ENCODE measurements around the gene RAX.

The RAX gene

GRCh38 chr18:59272891-59273758, at the start of gene RAX:
RAX (minus strand) TSS chr18:59273454; CDS start chr18:59273206, 248 bp downstream.
- no peak for DNase-seq

DNA sequence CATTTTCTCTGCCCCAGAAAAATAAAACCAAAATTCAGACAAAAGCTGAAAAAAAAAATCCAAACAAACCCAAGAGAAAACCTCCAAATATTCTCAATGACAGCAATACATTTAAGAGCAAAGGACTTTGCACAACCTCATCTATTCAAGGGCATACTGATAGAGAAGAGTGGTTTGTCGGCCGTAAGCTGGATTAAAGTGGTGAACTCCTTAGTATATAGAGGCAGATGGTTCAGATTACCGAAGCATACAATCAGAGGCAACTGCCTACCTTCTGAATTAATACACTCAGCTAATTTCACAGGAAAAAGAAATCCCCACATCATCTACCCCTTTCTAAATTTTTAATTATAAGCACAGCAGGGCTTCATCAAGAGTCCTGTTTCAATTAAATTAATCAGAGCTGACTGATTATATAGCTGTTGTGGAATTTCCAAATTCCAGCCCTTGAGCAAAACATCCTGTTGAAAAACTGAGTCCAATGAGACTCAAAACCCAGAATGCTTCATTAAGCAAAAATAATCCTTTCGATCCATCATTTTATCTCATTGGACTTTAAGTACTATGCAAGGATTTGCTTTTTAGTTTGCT, 45.3 kb upstream of the RAX start, which contains the start of gene CPLX4:
TSS of gene CPLX4 (minus strand) at position 190 of the 591 bp plus-strand sequence. CDS start at position 3, 187 bp downstream.
- no peak for DNase-seq

DNA sequence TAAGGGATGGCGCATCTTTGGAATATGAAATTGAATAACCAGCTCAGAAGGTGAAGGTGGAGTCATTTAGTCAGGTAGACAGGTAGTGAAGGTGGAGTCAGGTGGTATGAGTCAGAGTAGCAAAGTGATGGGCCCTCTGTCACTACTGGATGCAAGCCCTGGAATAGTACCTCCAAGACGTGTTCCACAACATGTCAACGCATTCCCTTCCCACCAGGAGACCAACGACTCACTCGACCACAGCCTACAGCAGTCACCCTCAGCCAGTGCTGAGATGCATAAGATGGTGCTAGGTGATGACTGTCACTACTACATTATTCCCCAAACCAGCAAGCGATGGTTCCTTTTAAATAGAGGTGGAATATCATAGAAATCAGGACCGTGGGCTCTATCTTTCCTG, 38.4 kb upstream of the RAX start:
- no peak for DNase-seq

GRCh38 chr18:59308938-59309260, 35.6 kb upstream of the RAX start:
- no peak for DNase-seq

DNA sequence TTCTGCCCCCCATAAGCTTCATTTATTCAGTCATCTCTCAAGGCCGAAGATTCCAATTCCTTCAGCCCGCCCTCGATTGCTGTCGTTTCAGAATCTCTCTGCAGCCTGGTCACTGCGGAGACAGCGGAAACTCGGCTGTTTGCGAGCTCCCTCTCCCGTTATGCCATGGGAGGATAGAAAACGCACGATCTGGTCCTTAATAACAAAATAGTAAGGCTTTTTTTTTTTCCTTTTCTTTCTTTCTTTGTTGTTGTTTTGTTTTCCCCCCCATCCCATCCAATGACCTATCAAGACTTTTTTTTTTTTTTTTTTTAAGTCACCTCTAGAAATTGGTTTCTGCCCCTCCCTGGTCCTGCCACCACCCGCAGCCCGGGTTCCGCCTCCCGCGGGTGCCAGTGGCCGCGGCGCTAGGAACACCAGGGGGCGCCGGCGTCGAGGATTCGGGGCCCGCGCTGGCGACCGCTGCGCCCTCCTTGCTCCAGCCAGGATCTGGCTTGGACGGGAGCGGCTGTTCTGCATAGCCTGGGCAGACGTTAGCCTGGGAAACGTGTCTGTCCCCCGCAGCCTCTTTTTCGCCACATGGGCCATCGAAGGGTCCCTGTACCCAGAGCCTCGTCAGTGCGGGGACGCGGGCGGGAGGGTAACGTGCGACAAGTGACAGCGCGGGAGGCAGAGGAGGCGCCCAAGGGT, 35.1 kb upstream of the RAX start:
- peak; percentile 67 for DNase-seq

DNA sequence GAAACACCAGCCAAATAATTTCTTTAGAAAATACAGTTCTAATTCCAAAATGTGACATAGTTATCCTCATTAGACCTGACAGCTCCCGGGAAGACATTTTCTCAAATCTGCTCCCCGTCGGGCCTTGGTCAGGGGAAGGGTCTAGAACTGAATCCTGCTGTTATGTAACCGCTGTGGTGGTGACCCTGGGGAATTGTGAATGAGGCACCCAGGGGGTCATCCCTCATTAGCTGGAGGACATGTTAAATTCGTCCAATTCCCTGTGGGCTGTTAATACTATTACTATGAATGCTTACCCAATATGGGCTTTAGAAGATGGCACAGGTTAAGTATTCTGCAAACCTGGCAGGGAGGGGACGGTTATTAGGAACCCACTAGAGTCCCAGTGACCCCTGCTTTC, 33.4 kb upstream of the RAX start:
- no peak for DNase-seq

DNA sequence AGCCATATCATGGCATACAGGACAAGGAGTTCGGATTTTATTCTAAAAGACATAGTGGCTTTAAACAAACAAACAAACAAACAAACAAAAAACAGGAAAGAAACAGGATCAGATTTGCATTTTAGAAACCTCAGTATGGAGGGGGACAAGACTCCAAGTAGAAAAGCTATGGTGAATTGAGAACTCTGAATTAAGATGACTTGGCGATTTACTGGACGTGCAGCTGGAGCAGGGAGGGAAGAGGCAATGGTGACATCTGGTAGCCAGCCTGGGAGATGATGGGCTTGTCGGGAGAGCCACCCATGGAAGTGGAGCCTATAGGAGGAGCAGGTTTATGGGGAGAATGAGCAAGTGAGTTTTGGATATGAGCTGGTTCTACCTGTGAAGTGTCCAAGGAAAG, 32.0 kb upstream of the RAX start:
- DNase-seq = no peak

GRCh38 chr18:59303656-59304195, 30.5 kb upstream of the RAX start:
- no peak for DNase-seq

GRCh38 chr18:59303006-59303405, 29.8 kb upstream of the RAX start:
- no peak for DNase-seq

GRCh38 chr18:59301929-59302328, 28.7 kb upstream of the RAX start:
- no peak for DNase-seq

DNA sequence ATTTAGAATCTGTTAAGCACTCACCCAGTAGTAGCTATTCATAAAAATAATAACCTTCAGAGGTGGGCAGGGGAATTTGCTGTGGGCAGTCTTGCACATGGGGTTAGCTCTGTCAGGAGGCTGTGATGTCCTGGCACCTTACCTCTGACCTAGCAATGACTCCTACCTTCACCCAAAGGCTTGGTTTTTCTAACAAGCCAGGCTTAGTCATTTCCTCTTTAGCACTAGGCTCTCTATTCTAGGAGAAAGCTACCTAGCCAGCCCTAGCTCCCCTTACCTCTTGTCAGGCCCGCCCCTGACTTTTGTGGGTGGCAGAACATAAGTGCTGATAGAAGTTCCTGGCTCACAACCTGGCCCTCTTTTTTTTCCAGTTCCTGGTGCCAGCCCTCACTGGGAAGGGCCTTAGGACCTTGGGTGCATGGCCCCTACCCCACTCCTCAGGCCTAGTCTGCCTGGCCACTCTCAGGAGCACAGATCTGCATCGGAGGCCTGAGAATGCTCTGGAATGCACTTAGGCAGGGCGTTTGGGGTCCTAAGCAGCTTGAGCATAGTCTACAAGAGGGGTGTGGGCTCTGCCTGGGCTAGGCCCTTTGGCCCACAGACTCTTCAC, 27.5 kb upstream of the RAX start:
- no peak for DNase-seq

DNA sequence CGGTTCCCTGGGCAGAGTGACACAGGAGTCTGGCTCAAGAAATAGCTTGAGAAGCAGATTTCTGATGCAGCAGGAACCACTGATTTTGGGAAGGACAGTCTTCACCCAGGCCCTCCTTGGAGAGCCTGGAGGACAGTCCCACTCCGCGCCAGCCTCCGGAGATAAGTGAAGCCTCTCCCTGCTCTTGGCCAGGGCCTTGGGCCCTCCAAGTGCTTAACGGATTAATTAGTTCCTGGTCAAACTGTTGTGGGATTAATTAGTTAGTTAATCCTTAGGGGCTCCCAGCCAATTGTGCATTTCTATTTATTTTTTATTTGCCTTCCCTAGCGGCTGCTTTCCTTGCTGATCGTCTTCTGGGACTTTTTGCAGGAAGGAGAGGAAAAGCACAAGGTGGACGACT, 25.6 kb upstream of the RAX start:
- DNase-seq = no peak

GRCh38 chr18:59293317-59293716, 20.1 kb upstream of the RAX start:
- no peak for DNase-seq

DNA sequence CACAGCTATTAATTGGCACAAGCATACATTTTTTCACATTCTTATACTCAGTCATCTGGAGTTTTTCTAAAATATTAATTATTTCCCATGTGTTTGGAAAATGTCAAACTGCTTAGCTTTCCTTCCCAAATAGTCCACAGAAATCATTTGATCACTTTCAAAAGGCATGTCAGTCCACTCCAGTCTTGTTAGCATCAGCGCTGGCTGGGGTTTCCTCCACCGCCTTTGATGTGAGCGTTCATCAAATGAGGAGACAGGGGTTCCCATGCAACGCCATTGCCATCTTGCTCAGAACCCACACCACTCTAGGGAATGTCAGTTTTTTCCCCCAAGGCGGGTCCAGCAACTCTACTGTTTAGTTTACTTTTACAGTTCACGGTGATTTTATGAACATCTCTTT, 13.1 kb upstream of the RAX start:
- DNase-seq = no peak

DNA sequence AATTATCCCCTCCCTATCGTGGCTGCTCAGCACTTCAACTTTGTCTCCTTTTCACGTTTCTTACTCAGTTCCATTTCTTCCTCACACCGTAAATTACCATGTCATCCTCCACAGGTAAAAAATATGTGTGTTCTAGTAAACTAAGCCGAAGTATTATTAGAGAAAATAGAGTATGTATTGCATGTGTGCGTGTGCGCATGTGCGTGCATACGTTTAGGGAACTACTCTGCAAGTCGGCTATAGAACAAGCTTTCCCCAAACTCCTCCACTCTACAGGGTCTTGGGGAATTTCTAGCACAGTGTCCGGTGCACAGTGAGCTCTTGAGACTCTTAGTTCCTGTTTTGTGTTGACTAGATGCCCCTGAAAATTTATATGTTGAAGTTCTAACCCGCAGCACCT, 9.1 kb upstream of the RAX start:
- DNase-seq = no peak

DNA sequence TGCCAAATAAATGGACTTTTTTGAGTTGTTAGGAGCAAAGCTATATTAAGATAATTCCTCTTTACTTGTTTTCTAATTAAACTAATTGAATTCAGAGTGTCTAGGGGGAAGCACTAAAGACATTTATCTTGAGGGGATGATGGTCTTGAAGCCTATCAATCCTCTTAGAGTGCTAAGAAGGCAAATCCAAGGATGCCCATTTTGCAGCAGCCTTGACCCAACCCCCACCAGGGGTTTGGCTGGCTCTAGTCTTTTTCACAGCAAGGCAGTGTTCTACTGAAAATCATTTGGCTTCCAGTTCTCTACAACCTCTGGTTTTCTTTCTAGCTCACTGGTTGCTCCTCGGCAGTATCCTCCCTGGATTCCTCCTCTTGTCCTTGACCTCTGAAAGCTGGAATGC, 6.5 kb upstream of the RAX start:
- DNase-seq = no peak

- DNase-seq = no peak
Measured at GRCh38 chr18:59279193-59279592, 5.9 kb upstream of the RAX start.

DNA sequence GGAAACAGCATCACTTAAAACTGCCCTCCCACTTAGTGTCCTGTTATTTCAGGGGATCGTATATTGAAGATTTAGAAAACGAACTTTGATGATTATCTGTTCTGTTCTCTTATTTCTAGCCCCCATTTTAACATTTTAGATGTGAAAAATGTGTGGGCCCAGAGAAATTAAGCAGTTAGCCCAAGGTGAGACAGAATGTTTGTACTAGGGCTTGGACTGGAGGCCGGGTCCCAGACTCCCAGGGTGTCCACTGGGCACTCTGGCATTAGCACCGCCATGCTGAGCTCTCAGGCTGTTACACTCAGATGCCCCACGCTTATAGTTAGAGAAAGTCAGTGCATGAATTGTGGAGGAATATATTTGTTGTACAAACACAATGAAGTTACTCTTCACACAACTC, 5.5 kb upstream of the RAX start:
- no peak for DNase-seq

DNA sequence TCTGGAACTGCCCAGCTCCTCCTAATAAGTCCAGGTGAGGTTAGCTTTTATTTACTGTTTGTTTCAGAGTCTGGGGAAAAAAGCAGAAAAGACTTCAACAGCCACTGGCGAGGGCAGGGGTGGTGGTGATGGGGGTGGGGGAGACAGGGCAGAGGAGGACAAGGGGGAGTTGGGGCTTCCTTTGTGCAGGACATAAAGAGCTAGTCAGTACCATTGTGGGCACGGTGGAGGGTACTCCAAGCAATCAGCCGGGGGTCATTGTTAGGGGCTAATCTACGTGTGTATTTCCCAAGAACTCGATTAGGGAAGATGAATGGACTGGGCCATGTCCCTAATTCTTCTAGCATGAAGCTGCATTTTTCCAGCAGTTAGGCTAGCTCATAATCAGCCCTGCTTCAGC, 2.8 kb upstream of the RAX start:
- no peak for DNase-seq

- DNase-seq = no peak
Measured at GRCh38 chr18:59275406-59275949, 2.2 kb upstream of the RAX start.

- no peak for DNase-seq
Measured at GRCh38 chr18:59274533-59274928, 1.3 kb upstream of the RAX start.

- DNase-seq = no peak
Measured at GRCh38 chr18:59273759-59274532, 692 bp upstream of the RAX start.

All from activated CD8-positive, alpha-beta memory T cell treated with anti-CD3 and anti-CD28 coated beads, Interleukin-2, amount 50 U/mL, for 4 hours (primary cell).